NB4 (cell line): Measurements from ENCODE around the gene RCL1.

Experiments used
- CTCF ChIP-seq: IDR thresholded peaks from one replicate; pipeline ENCODE4 v1.5.1; 2012; ENCODE audit warnings: low read depth, low read length
- MYC ChIP-seq: IDR thresholded peaks from 2 replicates; pipeline ENCODE4 v1.6.1; 2011; ENCODE audit warnings: low read depth, low read length

GRCh38 chr9:4828761-4829160 lies 36.0 kb downstream of the RCL1 start:
- TF ChIP-seq CTCF (no peak), MYC (no peak)
